H9 (cell line): ENCODE data around the gene ANKS3. TPM values are rescaled to one million over a fixed set of nuclear protein-coding genes. Genes with fewer than 3 reads are reported as not detected.

Experiments used
- DNase-seq: peaks from one replicate; pipeline ENCODE4 v3.0.0-alpha.2; 2017
- H2AFZ ChIP-seq: one replicate; pipeline ENCODE4 v1.6.1; 2013; ENCODE audit warnings: mild to moderate bottlenecking, low read length, control low read depth, moderate library complexity
- H2AK5ac ChIP-seq: 2 replicates; pipeline ENCODE4 v1.6.1; 2013; ENCODE audit warnings: low read length, control low read depth, mixed read lengths; ENCODE audit not compliant: insufficient read length
- H2BK120ac ChIP-seq: one replicate; pipeline ENCODE4 v1.6.1; 2013; ENCODE audit warnings: low read depth, mild to moderate bottlenecking, low read length, control low read depth, inconsistent platforms; ENCODE audit not compliant: poor library complexity, severe bottlenecking
- H2BK12ac ChIP-seq: 2 replicates; pipeline ENCODE4 v1.6.1; 2013; ENCODE audit warnings: low read length, control low read depth, mixed read lengths, low read depth; ENCODE audit not compliant: insufficient read length
- H2BK15ac ChIP-seq: 2 replicates; pipeline ENCODE4 v1.6.1; 2013; ENCODE audit warnings: low read depth, low read length, control low read depth
- H2BK20ac ChIP-seq: one replicate; pipeline ENCODE4 v1.6.1; 2013; ENCODE audit warnings: low read depth, mild to moderate bottlenecking, low read length, control low read depth, inconsistent platforms; ENCODE audit not compliant: poor library complexity, severe bottlenecking
- H2BK5ac ChIP-seq: 2 replicates; pipeline ENCODE4 v1.6.1; 2013; ENCODE audit warnings: low read length, control low read depth, mixed read lengths; ENCODE audit not compliant: insufficient read length
- H3K14ac ChIP-seq: 2 replicates; pipeline ENCODE4 v1.6.1; 2013; ENCODE audit warnings: low read length, control low read depth; ENCODE audit not compliant: insufficient read depth
- H3K18ac ChIP-seq: 2 replicates; pipeline ENCODE4 v1.6.1; 2013; ENCODE audit warnings: low read depth, mild to moderate bottlenecking, mixed read lengths, low read length, control low read depth; ENCODE audit not compliant: insufficient read length
- H3K23ac ChIP-seq: 2 replicates; pipeline ENCODE4 v1.6.1; 2013; ENCODE audit warnings: low read length, control low read depth, mixed read lengths, low read depth; ENCODE audit not compliant: insufficient read length
- H3K23me2 ChIP-seq: 2 replicates; pipeline ENCODE4 v1.6.1; 2013; ENCODE audit warnings: low read depth, mild to moderate bottlenecking, mixed read lengths, low read length, control low read depth; ENCODE audit not compliant: insufficient read length, poor library complexity, severe bottlenecking
- H3K27ac ChIP-seq: 2 replicates; pipeline ENCODE4 v1.5.1; 2013; ENCODE audit warnings: low read length, control low read depth, mixed read lengths, low read depth; ENCODE audit not compliant: insufficient read length
- H3K27me3 ChIP-seq: 2 replicates; pipeline ENCODE4 v1.6.1; 2013; ENCODE audit warnings: low read length, control low read depth, inconsistent platforms; ENCODE audit not compliant: insufficient read depth
- H3K4ac ChIP-seq: 2 replicates; pipeline ENCODE4 v1.6.1; 2013; ENCODE audit warnings: low read depth, mild to moderate bottlenecking, control low read depth, inconsistent platforms, low read length, moderate library complexity
- H3K4me1 ChIP-seq: 2 replicates; pipeline ENCODE4 v1.6.1; 2013; ENCODE audit warnings: low read length, control low read depth, inconsistent platforms; ENCODE audit not compliant: insufficient read depth
- H3K4me2 ChIP-seq: 2 replicates; pipeline ENCODE4 v1.6.1; 2013; ENCODE audit warnings: low read length, control low read depth, mixed read lengths; ENCODE audit not compliant: insufficient read length, insufficient read depth
- H3K56ac ChIP-seq: 2 replicates; pipeline ENCODE4 v1.6.1; 2013; ENCODE audit warnings: low read depth, mild to moderate bottlenecking, mixed read lengths, low read length, control low read depth; ENCODE audit not compliant: insufficient read length
- H3K79me1 ChIP-seq: 2 replicates; pipeline ENCODE4 v1.6.1; 2013; ENCODE audit warnings: low read depth, mild to moderate bottlenecking, moderate library complexity, low read length, control low read depth, inconsistent platforms; ENCODE audit not compliant: insufficient read depth, poor library complexity, severe bottlenecking
- H3K79me2 ChIP-seq: 2 replicates; pipeline ENCODE4 v1.6.1; 2013; ENCODE audit warnings: low read length, control low read depth, inconsistent platforms; ENCODE audit not compliant: insufficient read depth
- H3K9ac ChIP-seq: 2 replicates; pipeline ENCODE4 v1.6.1; 2013; ENCODE audit warnings: low read length, control low read depth, mixed read lengths; ENCODE audit not compliant: insufficient read length; ENCODE audit errors: extremely low read depth
- H3K9me3 ChIP-seq: one replicate; pipeline ENCODE4 v1.6.1; 2013; ENCODE audit warnings: low read depth, low read length, inconsistent platforms; ENCODE audit not compliant: control insufficient read depth
- H3T11ph ChIP-seq: one replicate; pipeline ENCODE4 v1.6.1; 2013; ENCODE audit warnings: mild to moderate bottlenecking, low read length, control low read depth, inconsistent platforms
- H4K20me1 ChIP-seq: one replicate; pipeline ENCODE4 v1.6.1; 2013; ENCODE audit not compliant: control insufficient read depth, insufficient read length, insufficient read depth
- H4K5ac ChIP-seq: 2 replicates; pipeline ENCODE4 v1.6.1; 2013; ENCODE audit warnings: low read depth, mild to moderate bottlenecking, mixed read lengths, low read length, control low read depth; ENCODE audit not compliant: insufficient read length
- H4K8ac ChIP-seq: replicated peaks from 2 replicates; pipeline ENCODE4 v1.6.1; 2013; ENCODE audit warnings: low read length, control low read depth, mixed read lengths, low read depth; ENCODE audit not compliant: insufficient read length
- H4K91ac ChIP-seq: 2 replicates; pipeline ENCODE4 v1.6.1; 2013; ENCODE audit warnings: low read depth, mild to moderate bottlenecking, moderate library complexity, mixed read lengths, low read length, control low read depth; ENCODE audit not compliant: insufficient read length
- H3K27ac Mint-ChIP-seq, 3 experiments: 2 replicates in 2 of 3; 3 replicates in 1 of 3; pipeline ENCODE4 v1.8.0; 2020 to 2021; ENCODE audit warnings: mixed read lengths in 3 of 3, mild to moderate bottlenecking in 1 of 3, moderate library complexity in 1 of 3
- H3K27me3 Mint-ChIP-seq: 2 replicates; pipeline ENCODE4 v1.8.0; 2021; ENCODE audit warnings: low read depth, mild to moderate bottlenecking, moderate library complexity, mixed read lengths
- H3K36me3 Mint-ChIP-seq, 3 experiments: 2 replicates in 2 of 3; 3 replicates in 1 of 3; pipeline ENCODE4 v1.8.0; 2020 to 2021; ENCODE audit warnings: low read depth in 3 of 3, mixed read lengths in 3 of 3; ENCODE audit not compliant: insufficient read depth in 1 of 3
- H3K4me1 Mint-ChIP-seq, 2 experiments: 2 replicates each; pipeline ENCODE4 v1.8.0; 2020; ENCODE audit warnings: mixed read lengths in 2 of 2
- H3K4me3 Mint-ChIP-seq, 2 experiments: 2 replicates in 1 of 2; 3 replicates in 1 of 2; pipeline ENCODE4 v1.8.0; 2020 to 2021; ENCODE audit warnings: mild to moderate bottlenecking in 2 of 2, mixed read lengths in 2 of 2, moderate library complexity in 1 of 2
- H3K9me3 Mint-ChIP-seq, 2 experiments: 2 replicates in 1 of 2; 3 replicates in 1 of 2; pipeline ENCODE4 v1.8.0; 2020; ENCODE audit warnings: mild to moderate bottlenecking in 2 of 2, mixed read lengths in 2 of 2, moderate library complexity in 1 of 2
- WGBS: extraction: QIAGEN DNeasy Blood & Tissue Kit; methylation state at CpG from one replicate; pipeline ENCODE4 v1.1.7; 2013; ENCODE audit warnings: missing lambda C conversion rate, low lambda C conversion rate, mixed read lengths; ENCODE audit not compliant: insufficient read length; ENCODE audit errors: extremely low coverage; 5-methylcytosine and 5-hydroxymethylcytosine counted together
- total RNA-seq: library from RNA; stranded (reverse); gene quantifications from 2 replicates; pipeline ENCODE4 v1.2.1, GENCODE V29; 2021
- TF ChIP-seq, protein P1 (sequence below): fragments of 200-600 bp; sonication (generic); conservative IDR thresholded peaks from 3 replicates; pipeline ENCODE4 v1.8.0; 2021; ENCODE audit warnings: antibody characterized with exemption, mild to moderate bottlenecking

ANKS3 gene
- total RNA-seq, 1 experiment from 2014 or later, result 32.0 TPM

DNA sequence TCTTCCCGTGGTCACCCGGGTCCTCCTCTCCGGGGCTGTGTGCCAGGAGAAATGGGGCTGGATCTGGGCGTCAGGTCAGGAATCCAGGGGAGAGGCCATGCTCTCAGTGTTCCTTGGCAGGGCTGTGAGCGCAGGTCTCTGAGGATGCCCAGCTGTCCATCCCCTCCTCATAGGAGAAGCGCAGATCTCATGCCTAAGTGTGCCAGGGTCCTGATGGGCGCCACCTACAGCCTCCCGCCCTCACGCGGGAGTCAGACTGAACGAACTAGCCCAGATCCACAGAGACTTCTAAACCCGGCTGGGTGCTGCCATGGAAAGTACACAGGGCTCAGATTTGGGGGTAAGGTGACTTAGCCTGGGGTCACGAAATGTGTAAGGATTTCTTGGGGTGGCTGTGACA lies 85.2 kb downstream of the ANKS3 start:
- no peak overlapping the region for H3K4me2 ChIP-seq
- H3K9me3 ChIP-seq, result no peaks in the 10 kb centered on the region
- no peak overlapping the region for H3K18ac ChIP-seq
- H3K79me2 ChIP-seq, result no peaks in the 10 kb centered on the region; the same call in 1 of the 2 replicates
- WGBS, result no CpG with 5 or more reads among the region's 13 CpGs
- H3K4me1 ChIP-seq, result no peaks in the 10 kb centered on the region
- H3K27me3 ChIP-seq, result no peaks in the 10 kb centered on the region
- H2AFZ ChIP-seq, result no peak overlapping the region
- no peak overlapping the region for H2BK12ac ChIP-seq
- no peak overlapping the region for H4K5ac ChIP-seq
- H3K4me1 Mint-ChIP-seq, result no peaks in the 10 kb centered on the region
- H2BK20ac ChIP-seq, result no peak overlapping the region
- no peak overlapping the region for H4K8ac ChIP-seq
- H3K9me3 Mint-ChIP-seq, result no peaks in the 10 kb centered on the region; a peak in 2 of 5 replicates
- H3K79me1 ChIP-seq, result no peaks in the 10 kb centered on the region
- H3K27me3 Mint-ChIP-seq, result no peaks in the 10 kb centered on the region
- peaks cover 17 to 38% (median 28%) of the 10 kb centered on the region in 3 experiments; a peak in 6 of 7 replicates for H3K36me3 Mint-ChIP-seq
- no peak overlapping the region for H3K27ac ChIP-seq
- H2BK120ac ChIP-seq, result no peak overlapping the region
- no peak overlapping the region for H3T11ph ChIP-seq
- H3K56ac ChIP-seq, result no peak overlapping the region
- no peak overlapping the region for H3K4ac ChIP-seq
- H2AK5ac ChIP-seq, result no peak overlapping the region
- 0 out of 7 replicates have a peak overlapping the region, but pooled peaks of 2 of the 3 experiments have one; percentile 27 to 28 for H3K27ac Mint-ChIP-seq
- H4K20me1 ChIP-seq, result no peaks in the 10 kb centered on the region
- no peak for DNase-seq
- H3K23ac ChIP-seq, result no peak overlapping the region
- no peak overlapping the region for H3K9ac ChIP-seq
- H2BK15ac ChIP-seq, result no peak overlapping the region
- TF ChIP-seq, protein P1, sequence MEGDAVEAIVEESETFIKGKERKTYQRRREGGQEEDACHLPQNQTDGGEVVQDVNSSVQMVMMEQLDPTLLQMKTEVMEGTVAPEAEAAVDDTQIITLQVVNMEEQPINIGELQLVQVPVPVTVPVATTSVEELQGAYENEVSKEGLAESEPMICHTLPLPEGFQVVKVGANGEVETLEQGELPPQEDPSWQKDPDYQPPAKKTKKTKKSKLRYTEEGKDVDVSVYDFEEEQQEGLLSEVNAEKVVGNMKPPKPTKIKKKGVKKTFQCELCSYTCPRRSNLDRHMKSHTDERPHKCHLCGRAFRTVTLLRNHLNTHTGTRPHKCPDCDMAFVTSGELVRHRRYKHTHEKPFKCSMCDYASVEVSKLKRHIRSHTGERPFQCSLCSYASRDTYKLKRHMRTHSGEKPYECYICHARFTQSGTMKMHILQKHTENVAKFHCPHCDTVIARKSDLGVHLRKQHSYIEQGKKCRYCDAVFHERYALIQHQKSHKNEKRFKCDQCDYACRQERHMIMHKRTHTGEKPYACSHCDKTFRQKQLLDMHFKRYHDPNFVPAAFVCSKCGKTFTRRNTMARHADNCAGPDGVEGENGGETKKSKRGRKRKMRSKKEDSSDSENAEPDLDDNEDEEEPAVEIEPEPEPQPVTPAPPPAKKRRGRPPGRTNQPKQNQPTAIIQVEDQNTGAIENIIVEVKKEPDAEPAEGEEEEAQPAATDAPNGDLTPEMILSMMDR, result no peak
- no peak overlapping the region for H3K4me3 Mint-ChIP-seq
- H3K14ac ChIP-seq, result no peak overlapping the region
- H3K23me2 ChIP-seq, result no peaks in the 10 kb centered on the region
- H2BK5ac ChIP-seq, result no peak overlapping the region
- H4K91ac ChIP-seq, result no peak overlapping the region
